H1 (cell line): ENCODE measurements around the gene UFSP2. TPM values are rescaled to one million over a fixed set of nuclear protein-coding genes. Genes with fewer than 3 reads are reported as not detected.

ENCODE experiments used
- CTCF ChIA-PET: fragments of 300-600 bp; sonication (Branson Sonifier 250); formaldehyde crosslinking; loops from one replicate; lab custom pipeline; 2021; ENCODE audit not compliant: partially characterized antibody; lab: Charles Lee
- POLR2A ChIA-PET: fragments of 300-600 bp; sonication (Branson Sonifier 250); formaldehyde crosslinking; loops from one replicate; lab custom pipeline; 2021; ENCODE audit warnings: inconsistent platforms; ENCODE audit not compliant: partially characterized antibody; lab: Charles Lee
- DNase-seq, 2 experiments: peaks; one replicate each; pipeline versions ENCODE4 v3.0.0 to v3.0.0-alpha.2; 2010 to 2022; ENCODE audit warnings: low spot score in 2 of 2, low read depth in 1 of 2, mixed read lengths in 1 of 2
- FAIRE-seq: peaks from 2 replicates; lab custom pipeline; 2011; peaks lifted over from hg19 to GRCh38; lab: Jason Lieb, UNC
- H2AFZ ChIP-seq: 2 replicates; pipeline ENCODE4 v1.8.1; 2012; ENCODE audit warnings: low read length, inconsistent platforms
- H2AK5ac ChIP-seq: 2 replicates; pipeline ENCODE4 v1.6.1; 2013; ENCODE audit warnings: low read depth, low read length
- H2BK120ac ChIP-seq: replicated peaks from 2 replicates; pipeline ENCODE3; 2013; ENCODE audit warnings: low read depth, low read length, inconsistent platforms
- H2BK12ac ChIP-seq: 2 replicates; pipeline ENCODE4 v1.6.1; 2013; ENCODE audit warnings: low read depth, low read length
- H2BK15ac ChIP-seq: 2 replicates; pipeline ENCODE4 v1.6.1; 2013; ENCODE audit warnings: low read length
- H2BK20ac ChIP-seq: 2 replicates; pipeline ENCODE4 v1.6.1; 2013; ENCODE audit warnings: low read length
- H2BK5ac ChIP-seq: 2 replicates; pipeline ENCODE4 v1.6.1; 2013; ENCODE audit warnings: low read depth, low read length
- H3K14ac ChIP-seq: 2 replicates; pipeline ENCODE4 v1.6.1; 2013; ENCODE audit warnings: inconsistent platforms; ENCODE audit not compliant: insufficient read length
- H3K18ac ChIP-seq: 2 replicates; pipeline ENCODE4 v1.6.1; 2013; ENCODE audit warnings: low read length; ENCODE audit errors: extremely low read depth
- H3K23ac ChIP-seq: 2 replicates; pipeline ENCODE4 v1.6.1; 2013; ENCODE audit warnings: inconsistent platforms; ENCODE audit not compliant: insufficient read length
- H3K23me2 ChIP-seq: 2 replicates; pipeline ENCODE4 v1.6.1; 2013; ENCODE audit warnings: low read depth, low read length
- H3K27ac ChIP-seq: 2 replicates; pipeline ENCODE4 v1.6.1; 2011; ENCODE audit warnings: low read depth, low read length, inconsistent platforms
- H3K27me3 ChIP-seq, 4 experiments: replicated peaks in 1 of 4; 1 replicate in 1 of 4; 2 replicates in 3 of 4; pipeline versions ENCODE4 v1.6.1 to v1.8.1; 2011 to 2013; ENCODE audit warnings: low read length in 3 of 4, mild to moderate bottlenecking in 3 of 4, inconsistent platforms in 2 of 4, mixed read lengths in 2 of 4, moderate library complexity in 1 of 4; ENCODE audit not compliant: control insufficient read depth in 3 of 4, insufficient read depth in 3 of 4; ENCODE audit errors: extremely low read depth in 1 of 4
- H3K36me3 ChIP-seq, 4 experiments: 2 replicates each; pipeline versions ENCODE4 v1.6.1 to v1.8.1; 2011 to 2013; ENCODE audit warnings: mild to moderate bottlenecking in 4 of 4, low read length in 3 of 4, moderate library complexity in 2 of 4, control low read depth in 1 of 4, inconsistent platforms in 1 of 4; ENCODE audit not compliant: insufficient read depth in 4 of 4, control insufficient read depth in 2 of 4
- H3K4ac ChIP-seq: replicated peaks from 2 replicates; pipeline ENCODE3; 2013; ENCODE audit warnings: low read length, low read depth, mixed read lengths, inconsistent platforms; ENCODE audit not compliant: insufficient read length
- H3K4me1 ChIP-seq, 4 experiments: replicated peaks in 1 of 4; 1 replicate in 1 of 4; 2 replicates in 3 of 4; pipeline versions ENCODE4 v1.6.1 to v1.8.1; 2011 to 2013; ENCODE audit warnings: low read length in 3 of 4, inconsistent platforms in 2 of 4, mixed read lengths in 1 of 4; ENCODE audit not compliant: insufficient read depth in 4 of 4, control insufficient read depth in 3 of 4
- H3K4me2 ChIP-seq, 2 experiments: 2 replicates each; pipeline versions ENCODE4 v1.6.1 to v1.8.1; 2011 to 2013; ENCODE audit warnings: low read depth in 2 of 2, low read length in 2 of 2, control low read depth in 1 of 2, inconsistent platforms in 1 of 2, mild to moderate bottlenecking in 1 of 2; ENCODE audit not compliant: insufficient read depth in 1 of 2
- H3K4me3 ChIP-seq, 4 experiments: fragments of 200-600, 300-600 bp in 1 of 4; sonication (generic), shearing (Covaris generic), sonication (Bioruptor Twin) in 1 of 4; 2 replicates each; pipeline versions ENCODE4 v1.5.1 to v1.8.1; 2011 to 2016; ENCODE audit warnings: low read length in 4 of 4, low read depth in 3 of 4, control low read depth in 2 of 4, inconsistent platforms in 2 of 4, mild to moderate bottlenecking in 2 of 4, mixed read lengths in 1 of 4, moderate library complexity in 1 of 4; ENCODE audit not compliant: insufficient read depth in 2 of 4; ENCODE audit errors: extremely low read depth in 1 of 4
- H3K56ac ChIP-seq: replicated peaks from 2 replicates; pipeline ENCODE3; 2013; ENCODE audit warnings: low read depth, mild to moderate bottlenecking, mixed read lengths, low read length, inconsistent platforms; ENCODE audit not compliant: insufficient read length
- H3K79me1 ChIP-seq: 2 replicates; pipeline ENCODE4 v1.6.1; 2013; ENCODE audit warnings: low read depth, low read length, control low read depth
- H3K79me2 ChIP-seq, 2 experiments: 2 replicates each; pipeline versions ENCODE4 v1.6.1 to v1.8.1; 2012 to 2013; ENCODE audit warnings: low read length in 2 of 2, mild to moderate bottlenecking in 2 of 2, inconsistent platforms in 1 of 2; ENCODE audit not compliant: insufficient read depth in 2 of 2, control insufficient read depth in 1 of 2
- H3K9ac ChIP-seq, 4 experiments: replicated peaks in 1 of 4; 1 replicate in 1 of 4; 2 replicates in 3 of 4; pipeline versions ENCODE4 v1.6.1 to v1.8.1; 2011 to 2013; ENCODE audit warnings: low read depth in 3 of 4, low read length in 3 of 4, control low read depth in 2 of 4, mild to moderate bottlenecking in 2 of 4, moderate library complexity in 2 of 4, inconsistent platforms in 1 of 4; ENCODE audit errors: extremely low read depth in 1 of 4
- H3K9me3 ChIP-seq, 2 experiments: 2 replicates each; pipeline versions ENCODE4 v1.6.1 to v1.8.1; 2012 to 2013; ENCODE audit warnings: mild to moderate bottlenecking in 2 of 2, moderate library complexity in 2 of 2, control low read depth in 1 of 2, inconsistent platforms in 1 of 2, low read depth in 1 of 2, low read length in 1 of 2, mixed read lengths in 1 of 2; ENCODE audit not compliant: insufficient read depth in 2 of 2
- H4K20me1 ChIP-seq, 2 experiments: replicated peaks in 1 of 2; 2 replicates each; pipeline versions ENCODE3 to v1.8.1; 2011 to 2013; ENCODE audit warnings: inconsistent platforms in 2 of 2, low read length in 2 of 2, mild to moderate bottlenecking in 1 of 2; ENCODE audit not compliant: insufficient read depth in 2 of 2, control insufficient read depth in 1 of 2
- H4K5ac ChIP-seq: 2 replicates; pipeline ENCODE4 v1.6.1; 2013; ENCODE audit warnings: low read length, low read depth, mixed read lengths, inconsistent platforms; ENCODE audit not compliant: insufficient read length
- H4K8ac ChIP-seq: 2 replicates; pipeline ENCODE4 v1.8.0; 2013; ENCODE audit warnings: mild to moderate bottlenecking, moderate library complexity, low read length, inconsistent platforms; ENCODE audit not compliant: insufficient read depth; ENCODE audit errors: extremely low read depth
- H4K91ac ChIP-seq: replicated peaks from 2 replicates; pipeline ENCODE3; 2013; ENCODE audit warnings: low read length, mixed read lengths, inconsistent platforms; ENCODE audit not compliant: insufficient read length
- BACH1 ChIP-seq: IDR thresholded peaks from 2 replicates; pipeline ENCODE4 v1.6.1; 2012; ENCODE audit warnings: low read length, improper control_type of control experiment
- BCL11A ChIP-seq, 2 experiments: IDR thresholded peaks; one replicate each; pipeline ENCODE4 v1.6.1; 2011; ENCODE audit warnings: low read depth in 2 of 2, low read length in 2 of 2, mild to moderate bottlenecking in 2 of 2
- BRCA1 ChIP-seq: IDR thresholded peaks from 2 replicates; pipeline ENCODE4 v1.6.1; 2012; ENCODE audit warnings: low read depth, low read length, improper control_type of control experiment
- CHD2 ChIP-seq: IDR thresholded peaks from 2 replicates; pipeline ENCODE4 v1.6.1; 2012; ENCODE audit warnings: low read length, improper control_type of control experiment
- GTF2F1 ChIP-seq: IDR thresholded peaks from 2 replicates; pipeline ENCODE4 v1.6.1; 2012; ENCODE audit warnings: low read depth, low read length, improper control_type of control experiment, borderline replicate concordance
- KDM1A ChIP-seq: fragments of 200-600, 300-600 bp; sonication (generic); IDR thresholded peaks from 2 replicates; pipeline ENCODE4 v1.7.1; 2016; ENCODE audit warnings: mild to moderate bottlenecking, low read length, borderline replicate concordance
- PHF8 ChIP-seq: fragments of 200-600 bp; sonication (generic); conservative IDR thresholded peaks from 2 replicates; pipeline ENCODE4 v1.7.1; 2012; ENCODE audit warnings: low read depth, mild to moderate bottlenecking, inconsistent platforms, low read length, moderate library complexity
- RAD21 ChIP-seq, 2 experiments: IDR thresholded peaks in 1 of 2; conservative IDR thresholded peaks in 1 of 2; 2 replicates each; pipeline ENCODE4 v1.6.1; 2011; ENCODE audit warnings: low read depth in 2 of 2, low read length in 2 of 2, improper control_type of control experiment in 1 of 2, inconsistent platforms in 1 of 2, mild to moderate bottlenecking in 1 of 2, moderate library complexity in 1 of 2
- RNF2 ChIP-seq: fragments of 200-900, 300-1000 bp; sonication (generic); IDR thresholded peaks from 2 replicates; pipeline ENCODE4 v1.7.1; 2016; ENCODE audit warnings: borderline replicate concordance, low read depth, mild to moderate bottlenecking, antibody characterized with exemption, low read length; ENCODE audit not compliant: poor library complexity, severe bottlenecking; ENCODE audit errors: missing control alignments
- TAF1 ChIP-seq: IDR thresholded peaks from 2 replicates; pipeline ENCODE4 v1.6.1; 2011; ENCODE audit warnings: mild to moderate bottlenecking, low read depth, low read length
- TEAD4 ChIP-seq: IDR thresholded peaks from 2 replicates; pipeline ENCODE4 v1.6.1; 2012; ENCODE audit warnings: low read depth, low read length, inconsistent platforms, mixed read lengths
- WGBS, 2 experiments: shearing (Covaris generic) in 1 of 2; methylation state at CpG; one replicate each; pipeline versions ENCODE4 v1.1.6 to v1.1.7; 2013 to 2015; ENCODE audit warnings: low lambda C conversion rate in 2 of 2, mixed read lengths in 2 of 2, inconsistent platforms in 1 of 2, low coverage in 1 of 2, missing lambda C conversion rate in 1 of 2; ENCODE audit not compliant: insufficient replicate concordance in 2 of 2, insufficient coverage in 1 of 2, insufficient read length in 1 of 2; ENCODE audit errors: extremely low coverage in 1 of 2, missing lambda C conversion rate in 1 of 2; 5-methylcytosine and 5-hydroxymethylcytosine counted together
- polyA plus RNA-seq, 7 experiments: library from polyadenylated mRNA; depleted of rRNA in 3 of 7; stranded (reverse) in 5 of 7; unstranded in 2 of 7; fragments of >200 nt in 5 of 7; fragments of 200-250 nt in 2 of 7; gene quantifications; 1 replicate in 5 of 7; 2 replicates in 1 of 7; 4 replicates in 1 of 7; pipeline versions ENCODE4 v1.2.1 to v1.2.3, GENCODE V29; 2011 to 2013; ENCODE audit warnings: missing spikeins in 2 of 7, mixed read lengths in 2 of 7
- total RNA-seq: library from RNA; stranded (reverse); fragmentation: NEBNext Ultra II Directional; extraction: Animal tissue kit (Norgen Biotek cat#: 25700); gene quantifications from 2 replicates; pipeline ENCODE4 v1.2.1, GENCODE V29; 2021
- TF ChIP-seq, protein P1 (sequence below): IDR thresholded peaks from 2 replicates; pipeline ENCODE4 v1.6.1; 2012; ENCODE audit warnings: inconsistent platforms

The UFSP2 gene
- total and polyA plus RNA-seq, 2 of the 8 experiments (the other 6 are each of a cell fraction or from before 2014, with no cell fraction given), result 22.9 to 26.0 TPM

DNA sequence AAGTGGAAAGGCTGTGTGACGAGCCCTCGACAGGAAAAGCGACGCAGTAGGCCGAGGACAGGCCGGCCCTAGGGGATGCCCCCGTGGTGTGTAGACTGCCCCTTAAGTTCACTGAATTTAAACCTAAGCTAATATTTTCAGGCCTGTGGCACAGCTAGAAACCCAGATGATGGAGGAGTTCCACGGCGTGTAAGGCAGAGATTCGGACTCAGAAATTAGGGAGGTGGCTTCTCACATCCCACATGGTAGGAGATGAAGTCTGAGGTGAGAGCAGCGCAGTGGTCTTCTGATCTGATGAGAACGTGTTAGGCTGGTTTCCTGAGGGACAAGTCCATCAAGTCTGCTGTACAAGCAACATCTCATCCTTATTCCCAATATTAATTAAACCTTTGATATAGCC lies 37.8 kb downstream of the UFSP2 start:
- H3K79me1 ChIP-seq, result no peaks in the 10 kb centered on the region
- no peaks in the 10 kb centered on the region for H3K9me3 ChIP-seq
- no peak overlapping the region for H3K56ac ChIP-seq
- H4K20me1 ChIP-seq, result no peaks in the 10 kb centered on the region
- no peaks in the 10 kb centered on the region for H3K27me3 ChIP-seq
- H3K23ac ChIP-seq, result no peak overlapping the region
- no peak overlapping the region for H2AK5ac ChIP-seq
- H2BK120ac ChIP-seq, result no peak overlapping the region
- H3K9ac ChIP-seq, result no peak overlapping the region
- H2BK5ac ChIP-seq, result no peak overlapping the region
- no peak for TF ChIP-seq TAF1
- TF ChIP-seq KDM1A, result no peak
- TF ChIP-seq BCL11A (IDR thresholded peaks at IDR 0.05; ENCODE audit: low read depth in 2 of 2, low read length in 2 of 2), result no peak
- TF ChIP-seq RAD21 (IDR thresholded peaks at IDR 0.05 in 1 of 2, conservative IDR thresholded peaks at IDR 0.05 in 1 of 2; ENCODE audit: low read depth in 2 of 2, low read length in 2 of 2), result no peak
- TF ChIP-seq BRCA1, result no peak
- no peak for TF ChIP-seq BACH1
- TF ChIP-seq, protein P1, sequence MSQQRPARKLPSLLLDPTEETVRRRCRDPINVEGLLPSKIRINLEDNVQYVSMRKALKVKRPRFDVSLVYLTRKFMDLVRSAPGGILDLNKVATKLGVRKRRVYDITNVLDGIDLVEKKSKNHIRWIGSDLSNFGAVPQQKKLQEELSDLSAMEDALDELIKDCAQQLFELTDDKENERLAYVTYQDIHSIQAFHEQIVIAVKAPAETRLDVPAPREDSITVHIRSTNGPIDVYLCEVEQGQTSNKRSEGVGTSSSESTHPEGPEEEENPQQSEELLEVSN, result no peak
- TF ChIP-seq PHF8, result no peak
- no peak for TF ChIP-seq CHD2
- no peak for TF ChIP-seq GTF2F1
- TF ChIP-seq TEAD4, result no peak
- TF ChIP-seq RNF2, result no peak
- TF ChIP-seq, all 59 proteins: peak for 0
- H2BK20ac ChIP-seq, result no peak overlapping the region
- H3K4me3 ChIP-seq, result no peak overlapping the region
- H3K27ac ChIP-seq, result no peak overlapping the region
- no peak overlapping the region for H2BK15ac ChIP-seq
- CTCF ChIA-PET, result interaction anchor here (0.6 to 1.2 kb wide), 3 partner anchors 160 to 789 kb away, joined by 3 to 4 read pairs (median 3); no protein-coding TSS in a partner anchor
- H4K8ac ChIP-seq, result no peak overlapping the region
- H3K36me3 ChIP-seq, result no peaks in the 10 kb centered on the region
- FAIRE-seq (no peak), DNase-seq (no peak)
- no peak overlapping the region for H2BK12ac ChIP-seq
- 93% methylated on average over 12 of the region's 12 CpGs; no CpG with 5 or more reads in 1 of the 2 experiments for WGBS, 2 experiments
- H4K5ac ChIP-seq, result no peak overlapping the region
- H3K4me2 ChIP-seq, result no peak overlapping the region
- H3K23me2 ChIP-seq, result no peaks in the 10 kb centered on the region
- H3K18ac ChIP-seq, result no peak overlapping the region
- H3K4ac ChIP-seq, result no peak overlapping the region
- H2AFZ ChIP-seq, result no peak overlapping the region
- H3K14ac ChIP-seq, result no peak overlapping the region
- no peaks in the 10 kb centered on the region for H3K79me2 ChIP-seq
- H3K4me1 ChIP-seq, result peaks cover 0 to 3% (median 0%) of the 10 kb centered on the region in 4 experiments; a peak in 1 of 7 replicates
- POLR2A ChIA-PET, result interaction anchor here (5.5 kb wide), 1 partner anchor 9 kb away, joined by 25 read pairs; the partner anchor contains the start of genes ANKRD37 and LRP2BP
- no peak overlapping the region for H4K91ac ChIP-seq
